Measurements from ENCODE around the gene RGS7. TPM values are rescaled to one million over a fixed set of nuclear protein-coding genes. Genes with fewer than 3 reads are reported as not detected.

Gene RGS7
- total and polyA plus RNA-seq, 2 of the 4 experiments (the other 2 are of a cell fraction), result 0.58 to 0.72 TPM

- TF ChIP-seq RFX5 (IDR thresholded peaks at IDR 0.05; ENCODE audit: low read depth, low read length) (no peak), MXI1 (IDR thresholded peaks at IDR 0.05; ENCODE audit: borderline replicate concordance, low read depth, low read length) (no peak), NFE2L2 (IDR thresholded peaks at IDR 0.05; ENCODE audit: low read depth, low read length) (no peak), SMC3 (IDR thresholded peaks at IDR 0.05; ENCODE audit: low read depth, low read length) (no peak), BHLHE40 (IDR thresholded peaks at IDR 0.05; ENCODE audit: low read depth, low read length) (no peak), CEBPB (IDR thresholded peaks at IDR 0.05; ENCODE audit: low read depth, low read length) (no peak), POLR2A (IDR thresholded peaks at IDR 0.05; ENCODE audit: low read depth, low read length) (no peak), CHD1 (IDR thresholded peaks at IDR 0.05; ENCODE audit: low read depth, low read length) (no peak), CTCF (conservative IDR thresholded peaks at IDR 0.05; ENCODE audit: low read depth, low read length) (no peak), MAFK (IDR thresholded peaks at IDR 0.05; ENCODE audit: low read depth, low read length) (no peak), FOS (IDR thresholded peaks at IDR 0.05; ENCODE audit: low read depth, low read length) (no peak), RCOR1 (IDR thresholded peaks at IDR 0.05; ENCODE audit: insufficient replicate concordance, low read length) (no peak), RAD21 (IDR thresholded peaks at IDR 0.05; ENCODE audit: low read length) (no peak), MAZ (IDR thresholded peaks at IDR 0.05; ENCODE audit: borderline replicate concordance, low read depth, low read length) (no peak)
- TF ChIP-seq, protein P1, sequence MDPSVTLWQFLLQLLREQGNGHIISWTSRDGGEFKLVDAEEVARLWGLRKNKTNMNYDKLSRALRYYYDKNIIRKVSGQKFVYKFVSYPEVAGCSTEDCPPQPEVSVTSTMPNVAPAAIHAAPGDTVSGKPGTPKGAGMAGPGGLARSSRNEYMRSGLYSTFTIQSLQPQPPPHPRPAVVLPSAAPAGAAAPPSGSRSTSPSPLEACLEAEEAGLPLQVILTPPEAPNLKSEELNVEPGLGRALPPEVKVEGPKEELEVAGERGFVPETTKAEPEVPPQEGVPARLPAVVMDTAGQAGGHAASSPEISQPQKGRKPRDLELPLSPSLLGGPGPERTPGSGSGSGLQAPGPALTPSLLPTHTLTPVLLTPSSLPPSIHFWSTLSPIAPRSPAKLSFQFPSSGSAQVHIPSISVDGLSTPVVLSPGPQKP (IDR thresholded peaks at IDR 0.05; ENCODE audit: borderline replicate concordance, low read depth, low read length), result no peak
- TF ChIP-seq, protein P2, sequence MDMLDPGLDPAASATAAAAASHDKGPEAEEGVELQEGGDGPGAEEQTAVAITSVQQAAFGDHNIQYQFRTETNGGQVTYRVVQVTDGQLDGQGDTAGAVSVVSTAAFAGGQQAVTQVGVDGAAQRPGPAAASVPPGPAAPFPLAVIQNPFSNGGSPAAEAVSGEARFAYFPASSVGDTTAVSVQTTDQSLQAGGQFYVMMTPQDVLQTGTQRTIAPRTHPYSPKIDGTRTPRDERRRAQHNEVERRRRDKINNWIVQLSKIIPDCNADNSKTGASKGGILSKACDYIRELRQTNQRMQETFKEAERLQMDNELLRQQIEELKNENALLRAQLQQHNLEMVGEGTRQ (IDR thresholded peaks at IDR 0.05; ENCODE audit: low read depth, low read length), result no peak
- Histone ChIP-seq H3K9ac (ENCODE audit: low read depth, low read length) (no peak overlapping the region), H3K27me3 (ENCODE audit: control insufficient read depth, insufficient read depth, low read length) (no peaks in the 10 kb centered on the region), H3K9me3 (ENCODE audit: control insufficient read depth, insufficient read depth, low read length) (peaks cover 6% of the 10 kb centered on the region; the same call in 1 of the 2 replicates), H3K4me3 (ENCODE audit: insufficient read depth, low read depth, low read length) (no peak overlapping the region), H4K91ac (ENCODE audit: insufficient read depth, low read depth, low read length) (no peak overlapping the region), H3K18ac (ENCODE audit: low read depth, low read length) (no peak overlapping the region), H3K14ac (replicated peaks; ENCODE audit: low read depth, low read length) (no peak overlapping the region), H3K4me2 (ENCODE audit: low read depth, low read length) (no peak overlapping the region), H2BK20ac (ENCODE audit: low read depth, low read length) (no peak overlapping the region), H2BK15ac (ENCODE audit: low read depth, low read length) (no peak overlapping the region), H3K27ac (ENCODE audit: insufficient read depth, low read length) (no peak overlapping the region), H3K9me1 (ENCODE audit: insufficient read depth, low read length) (no peaks in the 10 kb centered on the region), H4K5ac (ENCODE audit: low read depth, low read length) (no peak overlapping the region), H4K20me1 (ENCODE audit: insufficient read depth, low read length) (no peaks in the 10 kb centered on the region), H2BK5ac (ENCODE audit: low read depth, low read length, poor library complexity, severe bottlenecking) (no peak overlapping the region), H3K56ac (ENCODE audit: extremely low read depth, insufficient read depth, low read length) (no peak overlapping the region), H2AK9ac (replicated peaks; ENCODE audit: low read depth, low read length, poor library complexity) (no peak overlapping the region), H3K23ac (ENCODE audit: low read depth, low read length) (no peak overlapping the region), H2AK5ac (ENCODE audit: low read depth, low read length) (no peak overlapping the region), H2BK120ac (ENCODE audit: low read depth, low read length) (no peak overlapping the region), H3K4ac (ENCODE audit: low read depth, low read length) (no peak overlapping the region), H3K4me1 (ENCODE audit: control insufficient read depth, insufficient read depth, low read length) (no peaks in the 10 kb centered on the region), H3K79me1 (ENCODE audit: low read depth in 1 of 2, low read length in 2 of 2) (no peaks in the 10 kb centered on the region), H4K8ac (ENCODE audit: low read depth in 2 of 2, low read length in 2 of 2) (no peak overlapping the region), H2AFZ (replicated peaks; ENCODE audit: low read length, poor library complexity) (no peak overlapping the region), H3K36me3 (ENCODE audit: control insufficient read depth, insufficient read depth, low read length) (no peaks in the 10 kb centered on the region)
- intact Hi-C loops (cut with micrococcal nuclease), result no loop called here
- in situ Hi-C loops (cut with MboI; ENCODE audit: low sequenced_read_pairs), result no loop called here
- no TSS peak for BruUV-seq (replicated peaks)
- ChIA-PET POLR2A (ENCODE audit: unreplicated experiment) (no interaction called here), CTCF (no interaction called here)
- DNase-seq, result no peak
- dilution Hi-C loops (cut with HindIII; ENCODE audit: low sequenced_read_pairs, unreplicated experiment), result no loop called here
- 88% methylated on average over 1 of the region's 2 CpGs; no CpG with 5 or more reads in 1 of the 2 experiments for WGBS, 2 experiments (ENCODE audit: extremely low coverage in 2 of 2, insufficient read length in 1 of 2)
- ATAC-seq (ENCODE audit: low read depth), result no peak
Observed at GRCh38 chr1:241125286-241125685, 231.7 kb downstream of the RGS7 start.

Measured in IMR-90 (cell line).